ENCODE measurements around the gene ZFHX3. TPM values are rescaled to one million over a fixed set of nuclear protein-coding genes. Genes with fewer than 3 reads are reported as not detected.
A peak's percentile ranks its signal among the peaks of the same experiment; 100 is the strongest.

Gene ZFHX3
- total RNA-seq, 2 donors from 2014 or later = 57.7 to 70.1 TPM

- H3K27ac ChIP-seq = no peak overlapping the region
- no peak for DNase-seq (ENCODE audit: low spot score)
- H3K4me1 ChIP-seq (ENCODE audit: control insufficient read depth in 1 of 2, low read depth in 2 of 2) = peaks cover 0 to 8% of the 10 kb centered on the region in 2 donors
- no peak for ATAC-seq (ENCODE audit: insufficient number of reproducible peaks, low FRiP score, low read depth)
- no peaks in the 10 kb centered on the region for H3K9me3 ChIP-seq
- no peaks in the 10 kb centered on the region for H3K27me3 ChIP-seq (replicated peaks; ENCODE audit: insufficient read depth)
- no peaks in the 10 kb centered on the region for H3K36me3 ChIP-seq
- no peak overlapping the region for H3K4me3 ChIP-seq
- TF ChIP-seq, protein P1, sequence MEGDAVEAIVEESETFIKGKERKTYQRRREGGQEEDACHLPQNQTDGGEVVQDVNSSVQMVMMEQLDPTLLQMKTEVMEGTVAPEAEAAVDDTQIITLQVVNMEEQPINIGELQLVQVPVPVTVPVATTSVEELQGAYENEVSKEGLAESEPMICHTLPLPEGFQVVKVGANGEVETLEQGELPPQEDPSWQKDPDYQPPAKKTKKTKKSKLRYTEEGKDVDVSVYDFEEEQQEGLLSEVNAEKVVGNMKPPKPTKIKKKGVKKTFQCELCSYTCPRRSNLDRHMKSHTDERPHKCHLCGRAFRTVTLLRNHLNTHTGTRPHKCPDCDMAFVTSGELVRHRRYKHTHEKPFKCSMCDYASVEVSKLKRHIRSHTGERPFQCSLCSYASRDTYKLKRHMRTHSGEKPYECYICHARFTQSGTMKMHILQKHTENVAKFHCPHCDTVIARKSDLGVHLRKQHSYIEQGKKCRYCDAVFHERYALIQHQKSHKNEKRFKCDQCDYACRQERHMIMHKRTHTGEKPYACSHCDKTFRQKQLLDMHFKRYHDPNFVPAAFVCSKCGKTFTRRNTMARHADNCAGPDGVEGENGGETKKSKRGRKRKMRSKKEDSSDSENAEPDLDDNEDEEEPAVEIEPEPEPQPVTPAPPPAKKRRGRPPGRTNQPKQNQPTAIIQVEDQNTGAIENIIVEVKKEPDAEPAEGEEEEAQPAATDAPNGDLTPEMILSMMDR (IDR thresholded peaks at IDR 0.05) = no peak
Observed at GRCh38 chr16:72902206-72902605, 145.7 kb downstream of the ZFHX3 start.

DNA sequence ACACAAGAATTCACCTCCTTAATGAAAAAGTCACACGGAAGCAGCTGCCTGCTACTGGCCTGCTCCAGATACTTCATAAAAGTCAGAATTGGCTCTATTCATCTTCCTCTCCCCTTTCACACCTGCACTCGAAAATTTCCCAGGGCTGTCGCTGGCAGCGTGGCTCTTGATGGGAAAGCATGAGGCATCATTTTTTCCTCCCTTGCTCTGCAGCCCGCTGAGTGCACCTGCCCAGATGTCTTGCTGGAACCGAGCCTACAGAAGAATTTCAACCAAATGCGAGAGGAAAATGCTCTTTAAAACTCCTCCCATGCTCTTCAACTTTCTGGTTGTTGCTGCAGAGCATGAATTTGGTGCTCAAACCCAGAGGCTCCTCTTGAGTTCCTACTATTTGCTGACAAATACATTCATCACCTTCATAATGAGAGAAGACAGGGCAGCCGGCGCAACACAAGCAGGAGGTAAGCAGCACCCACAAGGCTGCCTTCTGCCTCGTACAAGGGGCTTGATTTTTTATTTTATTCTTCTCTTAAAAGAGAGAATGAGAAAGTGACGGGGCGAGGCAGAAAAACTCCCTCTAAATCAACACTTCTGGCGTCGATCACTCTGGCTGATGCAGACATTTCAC, 146.8 kb downstream of the ZFHX3 start:
- TF ChIP-seq, protein P1 (IDR thresholded peaks at IDR 0.05) = no peak
- Histone ChIP-seq H3K4me1 (ENCODE audit: control insufficient read depth in 1 of 2, low read depth in 2 of 2) (peaks cover 2 to 11% of the 10 kb centered on the region in 2 donors), H3K27me3 (replicated peaks; ENCODE audit: insufficient read depth) (no peaks in the 10 kb centered on the region), H3K4me3 (no peak overlapping the region), H3K36me3 (no peaks in the 10 kb centered on the region), H3K9me3 (no peaks in the 10 kb centered on the region), H3K27ac (no peak overlapping the region)
- DNase-seq (ENCODE audit: low spot score) = no peak
- ATAC-seq (ENCODE audit: insufficient number of reproducible peaks, low FRiP score, low read depth) = no peak

GRCh38 chr16:72898216-72898825, 149.6 kb downstream of the ZFHX3 start:
- TF ChIP-seq, protein P1 (IDR thresholded peaks at IDR 0.05) = no peak
- ATAC-seq (ENCODE audit: insufficient number of reproducible peaks, low FRiP score, low read depth) = no peak

DNA sequence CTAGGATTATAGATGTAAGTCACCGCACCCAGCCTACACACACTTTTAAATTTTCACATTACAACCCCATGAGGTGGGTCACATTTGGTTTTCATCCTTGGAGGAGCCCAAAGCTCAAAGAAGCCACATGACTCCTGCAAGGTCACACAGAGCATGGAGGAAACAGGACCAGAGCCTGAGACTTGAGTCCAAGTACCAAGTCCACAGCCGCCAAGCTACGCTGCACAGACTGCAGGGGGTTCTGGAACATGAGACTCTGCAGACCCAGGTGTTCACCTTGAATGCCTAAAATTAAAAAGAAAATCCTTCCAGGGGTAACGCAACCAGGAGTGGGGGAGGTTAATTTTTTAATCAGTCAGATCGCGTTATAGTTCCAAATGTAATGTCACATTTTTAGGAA, 150.2 kb downstream of the ZFHX3 start:
- Histone ChIP-seq H3K27me3 (replicated peaks; ENCODE audit: insufficient read depth) (no peaks in the 10 kb centered on the region), H3K9me3 (no peaks in the 10 kb centered on the region), H3K36me3 (no peaks in the 10 kb centered on the region), H3K4me3 (no peak overlapping the region), H3K27ac (no peak overlapping the region), H3K4me1 (ENCODE audit: control insufficient read depth in 1 of 2, low read depth in 2 of 2) (peaks cover 30 to 37% of the 10 kb centered on the region in 2 donors)
- DNase-seq (ENCODE audit: low spot score) = no peak
- ATAC-seq (ENCODE audit: insufficient number of reproducible peaks, low FRiP score, low read depth) = no peak
- TF ChIP-seq, protein P1 (IDR thresholded peaks at IDR 0.05) = no peak

More at GRCh38 chr16:72898216-72898825, 149.6 kb downstream of the ZFHX3 start:
- Histone ChIP-seq H3K27ac (no peak overlapping the region), H3K27me3 (replicated peaks; ENCODE audit: insufficient read depth) (no peaks in the 10 kb centered on the region), H3K4me3 (no peak overlapping the region), H3K4me1 (ENCODE audit: control insufficient read depth in 1 of 2, low read depth in 2 of 2) (peaks cover 24 to 37% of the 10 kb centered on the region in 2 donors), H3K9me3 (no peaks in the 10 kb centered on the region), H3K36me3 (no peaks in the 10 kb centered on the region)
- DNase-seq (ENCODE audit: low spot score) = no peak

DNA sequence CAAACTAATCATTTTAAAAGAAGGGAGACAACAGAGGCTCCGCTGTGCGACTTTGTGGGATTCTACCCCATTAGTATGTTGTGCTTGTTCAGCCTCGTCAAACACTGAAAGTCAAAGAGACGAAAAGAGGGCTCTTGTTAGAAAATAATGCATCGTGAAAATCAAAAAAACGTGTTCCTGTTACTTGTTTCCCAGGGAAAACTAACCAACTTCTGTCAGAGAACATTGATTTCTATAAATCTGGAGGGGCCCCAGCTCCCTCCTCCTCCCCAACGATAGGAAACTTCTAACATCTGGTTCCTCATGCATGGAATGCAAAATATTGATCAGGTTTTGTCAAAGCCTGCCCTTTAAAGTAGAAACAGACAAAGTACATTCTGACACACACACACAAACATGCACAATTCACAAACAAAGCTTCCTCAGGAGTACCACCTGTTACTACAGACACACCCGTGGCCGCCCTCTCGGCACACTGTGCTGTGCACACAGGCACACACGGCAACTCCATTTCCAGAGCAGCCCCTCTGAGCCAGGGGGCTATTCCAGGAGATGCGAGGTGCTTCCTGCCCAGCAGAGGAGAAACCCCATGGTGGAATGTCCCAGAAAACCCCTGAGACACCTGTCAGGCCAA, 151.3 kb downstream of the ZFHX3 start:
- ATAC-seq (ENCODE audit: insufficient number of reproducible peaks, low FRiP score, low read depth) (no peak), DNase-seq (ENCODE audit: low spot score) (no peak)
- Histone ChIP-seq H3K9me3 (no peaks in the 10 kb centered on the region), H3K27me3 (replicated peaks; ENCODE audit: insufficient read depth) (no peaks in the 10 kb centered on the region), H3K4me3 (no peak overlapping the region), H3K36me3 (no peaks in the 10 kb centered on the region), H3K4me1 (ENCODE audit: control insufficient read depth in 1 of 2, low read depth in 2 of 2) (peaks cover 33 to 48% of the 10 kb centered on the region in 2 donors), H3K27ac (peak overlapping the region; percentile 87 to 89)
- TF ChIP-seq, protein P1 (IDR thresholded peaks at IDR 0.05) = no peak
